OCI-LY3 (cell line): Measurements from ENCODE around the gene ZNF804A.

ENCODE experiments used
- CTCF ChIP-seq: fragments of 200-600, 300-600 bp; sonication (generic); IDR thresholded peaks from 2 replicates; pipeline ENCODE4 v1.5.1; 2014; ENCODE audit warnings: antibody characterized with exemption, low read length, low read depth
- EZH2phosphoT487 ChIP-seq: fragments of 200-600 bp; shearing (Covaris generic); IDR thresholded peaks from 2 replicates; pipeline ENCODE4 v1.6.1; 2018; ENCODE audit warnings: antibody characterized with exemption, mixed run types, low read depth

GRCh38 chr2:184644685-184645084 lies 46.4 kb downstream of the ZNF804A start:
- TF ChIP-seq CTCF: peak; percentile 24; the same call in 1 of the 2 replicates
- no peak for TF ChIP-seq EZH2phosphoT487
